Activated CD8-positive, alpha-beta T cell treated with anti-CD3 and anti-CD28 coated beads, Interleukin-2, amount 10 ng/mL, durations not matched to agents 7 days and 5 days (primary cell): Measurements from ENCODE around the gene SLC1A7. TPM values are rescaled to one million over a fixed set of nuclear protein-coding genes. Genes with fewer than 3 reads are reported as not detected.

ENCODE experiments used
- ATAC-seq: fragments of 150-1000 bp; cut with Tn5 transposase; one replicate; pipeline ENCODE4 v1.10.0; 2021; ENCODE audit warnings: moderate library complexity
- CTCF ChIA-PET: fragments of 350-600 bp; sonication (Branson Sonifier 250); formaldehyde crosslinking; loops from one replicate; lab custom pipeline; 2021; ENCODE audit warnings: antibody characterized with exemption; lab: Charles Lee
- POLR2A ChIA-PET: fragments of 350-600 bp; sonication (Branson Sonifier 250); formaldehyde crosslinking; loops from one replicate; lab custom pipeline; 2021; ENCODE audit warnings: antibody characterized with exemption; lab: Charles Lee
- DNase-seq: peaks from one replicate; pipeline ENCODE4 v3.0.0-alpha.2; 2020
- H3K27ac Mint-ChIP-seq: one replicate; pipeline ENCODE4 v1.8.0; 2021; ENCODE audit warnings: mild to moderate bottlenecking, mixed read lengths
- H3K27me3 Mint-ChIP-seq: one replicate; pipeline ENCODE4 v1.8.0; 2021; ENCODE audit warnings: low read depth, mixed read lengths
- H3K36me3 Mint-ChIP-seq: one replicate; pipeline ENCODE4 v1.8.0; 2021; ENCODE audit warnings: low read depth, mixed read lengths
- H3K4me1 Mint-ChIP-seq: one replicate; pipeline ENCODE4 v1.8.0; 2021; ENCODE audit warnings: low read depth, mixed read lengths
- H3K4me3 Mint-ChIP-seq: one replicate; pipeline ENCODE4 v1.8.0; 2021; ENCODE audit warnings: mild to moderate bottlenecking, mixed read lengths
- H3K9me3 Mint-ChIP-seq: one replicate; pipeline ENCODE4 v1.8.0; 2022; ENCODE audit warnings: mixed read lengths; ENCODE audit not compliant: insufficient read depth
- total RNA-seq, 2 experiments: library from RNA; stranded (reverse); gene quantifications; one replicate each; pipeline ENCODE4 v1.2.3, GENCODE V29; 2021

SLC1A7 gene
- total RNA-seq, 2 experiments from 2014 or later, result not detected

DNA sequence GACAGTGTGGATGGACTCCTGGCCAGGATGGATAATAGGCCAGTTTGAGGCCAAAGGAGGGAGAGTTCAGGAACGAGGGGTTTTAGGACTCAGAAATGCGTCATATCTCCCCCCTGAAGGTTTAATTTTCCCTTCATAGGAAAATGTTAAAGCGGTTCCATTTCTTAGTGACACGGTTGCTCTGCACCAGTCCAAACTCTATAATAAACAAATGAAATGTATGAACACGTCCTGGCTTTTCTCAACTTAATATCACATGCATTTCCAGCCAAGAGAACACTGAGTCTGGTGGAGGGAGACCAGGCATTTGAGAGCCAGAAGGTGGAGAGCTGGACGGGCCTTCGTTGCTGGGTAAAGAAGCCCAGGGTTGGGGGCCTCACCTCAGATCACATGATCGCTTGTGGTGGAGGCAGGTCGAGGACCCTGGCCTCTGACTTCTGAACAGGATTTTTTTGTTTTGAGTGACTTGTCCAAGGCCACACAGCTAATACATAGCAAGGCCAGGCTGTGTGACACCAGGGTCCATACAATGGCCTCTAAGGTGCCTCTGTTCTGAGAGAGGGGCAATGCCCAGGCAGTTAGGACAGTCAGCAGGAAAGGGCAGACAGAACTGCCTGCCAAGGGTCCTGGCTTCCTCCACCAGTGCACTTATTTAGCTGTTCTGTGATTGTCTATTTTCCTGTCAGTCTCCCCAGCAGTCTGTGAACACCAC, 11.4 kb downstream of the SLC1A7 start:
- peaks cover 8% of the 10 kb centered on the region for H3K4me1 Mint-ChIP-seq
- ChIA-PET CTCF (no interaction called here), POLR2A (no interaction called here)
- H3K9me3 Mint-ChIP-seq, result no peaks in the 10 kb centered on the region
- DNase-seq (no peak), ATAC-seq (no peak)
- H3K36me3 Mint-ChIP-seq, result no peaks in the 10 kb centered on the region
- no peak overlapping the region for H3K4me3 Mint-ChIP-seq
- no peaks in the 10 kb centered on the region for H3K27me3 Mint-ChIP-seq
- no peak overlapping the region for H3K27ac Mint-ChIP-seq

DNA sequence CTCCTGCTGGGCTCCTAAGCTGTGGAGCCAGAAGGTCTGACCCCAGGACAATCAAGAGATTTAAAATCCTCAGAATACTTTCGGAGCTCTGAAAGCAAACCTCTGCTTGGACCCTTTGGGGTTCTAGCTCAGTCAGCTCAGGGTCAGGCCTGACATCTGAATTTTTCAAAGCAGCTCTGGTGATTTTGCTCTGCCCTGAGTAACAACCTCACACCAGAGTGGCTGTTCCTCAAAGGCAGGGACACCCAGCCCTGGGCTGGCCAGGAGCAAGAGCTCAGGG, 11.9 kb downstream of the SLC1A7 start:
- CTCF ChIA-PET, result no interaction called here
- no peaks in the 10 kb centered on the region for H3K27me3 Mint-ChIP-seq
- ATAC-seq (no peak), DNase-seq (no peak)
- H3K4me3 Mint-ChIP-seq, result no peak overlapping the region
- POLR2A ChIA-PET, result no interaction called here
- no peaks in the 10 kb centered on the region for H3K9me3 Mint-ChIP-seq
- no peaks in the 10 kb centered on the region for H3K36me3 Mint-ChIP-seq
- peaks cover 8% of the 10 kb centered on the region for H3K4me1 Mint-ChIP-seq
- no peak overlapping the region for H3K27ac Mint-ChIP-seq

DNA sequence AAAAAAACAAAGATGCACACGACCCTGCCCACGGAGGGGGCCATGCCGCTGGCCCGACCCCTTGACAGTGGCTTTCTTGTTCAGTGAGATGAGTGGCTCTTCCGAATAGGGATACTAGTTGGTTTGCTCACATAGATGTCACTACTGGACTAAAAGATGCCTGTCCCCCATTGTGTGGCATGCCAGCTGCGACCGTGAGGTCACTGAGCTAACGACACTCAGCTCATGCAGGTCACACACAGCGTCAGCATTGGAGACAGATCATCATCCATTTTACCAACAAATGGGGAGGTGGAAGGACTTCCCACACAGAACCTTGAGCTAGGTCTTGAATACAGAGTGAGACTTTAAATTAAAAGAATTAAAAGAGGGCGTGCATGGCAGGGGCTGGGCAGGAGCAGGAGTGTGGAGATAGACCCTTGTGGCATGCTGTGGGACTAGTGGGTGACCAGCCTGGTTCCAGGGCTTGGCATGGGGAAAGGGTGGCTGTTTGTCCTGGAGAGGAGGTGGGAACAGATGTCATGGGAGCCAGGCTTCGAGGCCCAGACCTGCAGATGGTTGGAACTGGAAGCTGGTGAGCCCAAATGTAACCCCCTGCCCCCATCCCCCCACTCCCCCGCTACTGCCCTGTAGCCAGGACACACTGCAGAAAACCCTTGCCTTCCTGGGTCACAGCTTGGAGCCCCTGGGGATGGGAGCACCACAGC, 12.4 kb downstream of the SLC1A7 start:
- ATAC-seq (no peak), DNase-seq (no peak)
- ChIA-PET POLR2A (no interaction called here), CTCF (no interaction called here)
- Mint-ChIP-seq H3K27me3 (no peaks in the 10 kb centered on the region), H3K36me3 (no peaks in the 10 kb centered on the region), H3K4me1 (peaks cover 8% of the 10 kb centered on the region), H3K4me3 (no peak overlapping the region), H3K27ac (no peak overlapping the region), H3K9me3 (no peaks in the 10 kb centered on the region)

DNA sequence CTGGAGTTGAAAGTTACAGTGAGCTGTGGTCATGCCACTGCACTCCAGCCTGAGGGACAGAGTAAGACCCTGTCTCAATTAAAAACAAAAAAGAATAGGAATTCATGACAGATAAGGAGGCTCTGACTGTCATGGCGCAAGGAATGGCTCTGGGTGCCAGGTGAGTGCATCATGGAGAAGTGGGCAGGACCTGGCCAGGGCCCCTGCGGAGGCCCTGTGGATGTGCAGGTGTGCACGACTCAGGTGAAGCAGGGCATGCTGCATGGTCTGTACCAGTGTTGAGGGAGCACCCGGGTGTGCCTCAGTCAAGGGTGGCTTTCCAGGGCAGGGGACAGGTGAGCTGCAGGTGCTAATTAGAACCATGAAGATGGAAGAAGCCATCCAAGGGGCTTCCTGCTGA, 14.0 kb downstream of the SLC1A7 start:
- ATAC-seq, result no peak

DNA sequence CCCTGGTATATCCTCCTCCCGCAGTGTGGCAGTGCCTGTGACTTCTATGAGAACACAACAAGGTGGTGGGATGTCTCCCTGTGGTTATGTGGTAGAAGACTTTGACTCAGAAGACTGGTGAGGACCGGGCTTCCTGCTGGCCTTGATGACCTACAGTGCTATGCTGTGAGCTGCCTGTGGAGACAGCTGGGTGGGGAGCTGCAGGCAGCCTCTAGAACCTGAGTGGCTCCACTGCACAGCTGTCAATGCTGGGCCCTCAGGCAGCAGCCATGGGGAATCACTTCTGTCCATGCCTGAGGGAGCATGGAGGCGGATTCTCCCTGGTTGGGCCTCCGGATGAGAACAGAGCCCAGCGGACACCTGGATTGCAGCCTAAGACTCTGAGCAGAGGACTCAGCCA, 14.9 kb downstream of the SLC1A7 start:
- peak; percentile 31 for DNase-seq
- no peak overlapping the region for H3K4me3 Mint-ChIP-seq
- peak; percentile 57 for ATAC-seq
- CTCF ChIA-PET, result no interaction called here
- POLR2A ChIA-PET, result no interaction called here
- peaks cover 8% of the 10 kb centered on the region for H3K4me1 Mint-ChIP-seq
- H3K27ac Mint-ChIP-seq, result no peak overlapping the region
- no peaks in the 10 kb centered on the region for H3K36me3 Mint-ChIP-seq
- H3K27me3 Mint-ChIP-seq, result no peaks in the 10 kb centered on the region
- no peaks in the 10 kb centered on the region for H3K9me3 Mint-ChIP-seq

More for the DNA sequence above, 14.0 kb downstream of the SLC1A7 start:
- Mint-ChIP-seq H3K4me3 (no peak overlapping the region), H3K27me3 (no peaks in the 10 kb centered on the region), H3K36me3 (no peaks in the 10 kb centered on the region), H3K9me3 (no peaks in the 10 kb centered on the region), H3K4me1 (peaks cover 8% of the 10 kb centered on the region), H3K27ac (no peak overlapping the region)
- ChIA-PET CTCF (no interaction called here), POLR2A (no interaction called here)
- DNase-seq, result no peak

DNA sequence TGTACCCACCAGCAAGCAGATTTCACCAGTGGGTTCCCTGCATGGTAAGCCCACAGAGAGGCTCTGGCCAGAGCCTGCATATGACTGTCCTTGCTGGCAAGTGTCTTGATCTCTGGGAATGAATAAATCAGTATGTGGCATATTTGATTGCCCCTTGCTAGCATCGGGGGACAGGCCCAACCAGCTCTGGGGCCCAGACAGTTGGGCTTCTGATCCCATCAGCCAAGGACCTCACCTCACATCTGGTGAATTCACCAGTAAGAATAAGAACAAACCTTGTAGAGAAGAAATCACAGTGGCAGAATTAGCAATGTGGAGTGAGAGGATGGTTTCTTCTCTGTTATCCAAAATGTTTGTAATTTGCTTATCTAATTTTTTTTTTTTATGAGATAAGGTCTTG, 15.9 kb downstream of the SLC1A7 start:
- CTCF ChIA-PET, result no interaction called here
- no peak for DNase-seq
- Mint-ChIP-seq H3K27me3 (no peaks in the 10 kb centered on the region), H3K9me3 (no peaks in the 10 kb centered on the region), H3K27ac (no peak overlapping the region), H3K4me1 (peaks cover 8% of the 10 kb centered on the region), H3K4me3 (no peak overlapping the region), H3K36me3 (no peaks in the 10 kb centered on the region)
- no peak for ATAC-seq
- POLR2A ChIA-PET, result no interaction called here

DNA sequence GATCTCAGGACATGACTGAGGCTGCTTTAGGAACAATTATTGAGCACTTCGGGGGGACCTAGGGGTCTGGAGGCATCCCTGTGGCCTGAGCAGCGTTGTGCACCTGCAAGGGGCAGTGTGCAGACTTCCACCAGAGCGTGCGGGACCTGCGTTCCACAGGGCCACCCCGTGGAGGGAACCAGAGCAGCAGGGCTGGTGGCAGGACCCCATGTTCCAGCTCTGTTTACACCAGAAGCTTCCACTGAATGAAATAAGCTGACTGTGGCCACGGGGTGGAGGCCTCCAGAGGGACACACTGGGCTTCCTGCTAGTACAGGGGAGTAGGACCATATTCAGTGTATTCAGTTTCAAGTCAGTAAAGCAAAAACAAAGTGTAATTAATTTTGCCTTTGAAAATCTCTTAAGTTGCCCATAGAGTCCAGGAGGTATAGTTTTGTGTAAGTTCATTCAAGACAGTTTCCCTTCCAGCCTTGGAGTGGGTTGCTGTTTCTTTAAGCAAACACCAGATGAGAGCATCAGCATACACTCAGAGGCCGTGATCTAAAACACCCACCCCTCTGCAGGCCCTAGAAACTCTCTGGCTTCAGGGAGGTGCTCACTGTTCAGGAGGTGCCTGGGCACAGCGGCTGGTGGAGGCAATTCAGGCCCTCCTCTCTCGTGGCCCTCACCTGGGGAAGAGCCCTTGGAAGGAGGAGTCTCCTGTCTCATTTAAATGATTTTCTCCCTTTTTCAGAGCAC, 16.6 kb downstream of the SLC1A7 start:
- CTCF ChIA-PET, result no interaction called here
- ATAC-seq (no peak), DNase-seq (no peak)
- Mint-ChIP-seq H3K4me3 (no peak overlapping the region), H3K4me1 (peaks cover 8% of the 10 kb centered on the region), H3K27ac (no peak overlapping the region), H3K36me3 (no peaks in the 10 kb centered on the region), H3K9me3 (no peaks in the 10 kb centered on the region), H3K27me3 (no peaks in the 10 kb centered on the region)
- POLR2A ChIA-PET, result no interaction called here

DNA sequence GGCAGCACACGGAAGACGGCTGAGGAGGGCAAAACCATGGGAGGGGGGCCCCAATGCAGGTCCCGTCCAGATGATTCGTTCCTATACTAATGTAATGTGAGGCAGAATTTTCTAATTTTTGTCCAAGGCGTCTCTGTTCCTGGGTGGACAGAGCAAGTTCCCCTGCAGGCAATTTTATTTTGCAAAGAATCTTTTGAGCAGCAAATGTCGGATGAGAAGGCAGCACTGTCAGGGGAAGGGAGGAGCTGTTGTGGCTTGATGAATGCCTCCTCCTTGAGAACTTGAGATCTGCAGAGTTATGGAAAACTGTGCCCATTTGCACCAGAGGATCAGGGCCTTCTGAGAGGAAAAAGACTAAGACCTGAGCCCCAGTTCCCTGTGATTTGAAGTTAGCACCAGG, 17.3 kb downstream of the SLC1A7 start:
- Mint-ChIP-seq H3K4me1 (peaks cover 8% of the 10 kb centered on the region), H3K4me3 (no peak overlapping the region), H3K27me3 (no peaks in the 10 kb centered on the region), H3K36me3 (no peaks in the 10 kb centered on the region), H3K9me3 (no peaks in the 10 kb centered on the region), H3K27ac (no peak overlapping the region)
- ChIA-PET CTCF (no interaction called here), POLR2A (no interaction called here)
- no peak for ATAC-seq
- no peak for DNase-seq

DNA sequence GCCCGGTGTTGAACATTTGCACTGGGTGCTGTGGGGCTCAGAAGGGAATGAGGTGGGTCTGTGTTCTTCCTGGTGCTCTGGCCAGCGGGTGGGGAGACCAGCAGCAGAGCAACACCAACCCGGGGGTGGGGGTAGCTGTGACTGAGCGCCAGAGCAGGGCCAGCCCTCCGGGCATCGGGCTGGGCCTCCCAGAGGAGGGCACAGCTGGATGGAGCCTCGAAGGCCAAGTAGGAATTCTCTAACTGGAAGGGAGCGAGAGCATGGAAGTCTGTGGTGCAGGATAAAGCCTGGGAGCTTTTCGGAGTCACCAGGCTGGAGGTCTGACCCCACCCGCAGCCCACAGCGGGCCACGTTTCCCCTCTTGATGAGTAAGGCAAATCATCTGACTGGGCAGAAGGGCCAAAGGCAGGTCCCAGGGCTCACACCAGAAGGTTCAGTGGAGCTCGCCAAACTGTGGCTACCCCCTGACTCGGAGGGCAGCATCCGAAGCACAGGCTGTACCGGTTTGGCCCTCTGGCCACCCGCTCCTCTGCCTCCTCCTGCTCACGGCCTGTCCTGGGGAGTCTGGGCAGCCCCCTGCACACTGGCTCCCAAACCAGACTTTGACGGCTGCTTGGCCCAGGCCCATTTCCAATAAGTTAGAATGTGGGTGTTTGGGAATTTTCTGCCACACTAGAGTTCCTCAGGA, 18.8 kb downstream of the SLC1A7 start:
- ATAC-seq (no peak), DNase-seq (no peak)
- H3K9me3 Mint-ChIP-seq, result no peaks in the 10 kb centered on the region
- no peak overlapping the region for H3K4me3 Mint-ChIP-seq
- peaks cover 8% of the 10 kb centered on the region for H3K4me1 Mint-ChIP-seq
- CTCF ChIA-PET, result no interaction called here
- no peaks in the 10 kb centered on the region for H3K36me3 Mint-ChIP-seq
- POLR2A ChIA-PET, result no interaction called here
- H3K27me3 Mint-ChIP-seq, result no peaks in the 10 kb centered on the region
- no peak overlapping the region for H3K27ac Mint-ChIP-seq

DNA sequence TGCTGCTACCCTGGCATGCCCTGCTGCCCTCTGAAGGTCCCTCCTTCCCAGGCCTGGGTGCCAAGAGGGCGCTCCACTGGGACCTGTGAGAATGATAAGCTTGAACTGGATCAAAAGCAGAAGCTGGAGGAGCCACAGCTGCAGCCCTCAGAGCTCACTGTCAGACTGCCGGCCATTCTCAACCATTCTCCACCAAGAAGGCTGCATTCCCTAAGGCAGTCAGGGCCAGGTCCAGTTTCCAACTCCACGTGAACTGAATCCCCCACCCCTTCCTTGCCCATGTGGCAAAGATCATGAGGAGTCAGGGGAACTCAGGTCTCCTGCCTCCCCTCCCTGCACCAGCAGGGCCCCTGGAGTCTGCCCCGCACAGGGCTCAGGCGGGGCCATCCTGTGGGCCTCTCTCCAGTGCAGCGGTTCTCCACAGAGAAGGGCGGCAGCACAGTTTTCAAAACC, 19.5 kb downstream of the SLC1A7 start:
- CTCF ChIA-PET, result no interaction called here

DNA sequence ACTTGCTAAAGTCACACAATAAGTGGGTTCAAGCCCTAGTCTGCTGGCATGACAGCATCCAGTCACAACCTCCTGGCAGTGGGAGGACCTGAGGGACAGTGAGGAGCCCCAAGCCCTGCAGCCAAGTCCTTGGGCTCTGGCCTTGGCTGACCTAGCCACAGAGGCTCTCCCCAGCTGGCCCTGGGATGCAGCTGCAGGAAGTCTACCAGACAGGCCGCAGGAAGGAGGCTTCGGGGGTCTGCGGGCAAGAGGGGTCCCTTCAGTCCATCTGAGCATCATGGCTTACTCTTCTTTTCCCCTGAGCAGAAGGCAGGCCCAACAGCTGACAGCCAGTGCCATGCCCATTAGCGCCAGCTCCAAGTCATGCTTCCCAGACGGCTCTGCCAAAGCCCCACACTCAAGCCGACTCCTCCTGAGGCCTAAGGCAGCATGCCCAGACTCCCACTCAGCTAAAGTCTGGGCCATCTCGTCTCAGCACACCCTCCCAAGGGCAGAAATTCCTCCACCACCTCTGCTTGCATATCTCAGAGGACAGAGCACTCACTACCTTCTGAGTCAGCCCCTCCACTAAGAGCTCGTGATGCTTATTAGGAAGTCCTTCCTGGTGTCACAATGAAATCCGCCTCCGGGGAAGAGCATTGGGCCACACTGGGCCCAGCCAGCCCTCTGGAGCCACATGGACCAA, 20.1 kb downstream of the SLC1A7 start:
- H3K27me3 Mint-ChIP-seq, result no peaks in the 10 kb centered on the region
- H3K36me3 Mint-ChIP-seq, result no peaks in the 10 kb centered on the region
- H3K27ac Mint-ChIP-seq, result no peak overlapping the region
- ATAC-seq (no peak), DNase-seq (no peak)
- H3K4me1 Mint-ChIP-seq, result peaks cover 4% of the 10 kb centered on the region
- CTCF ChIA-PET, result interaction anchor here (1.2 kb wide), 1 partner anchor 10 kb away, joined by 3 read pairs; no protein-coding TSS in a partner anchor
- no peak overlapping the region for H3K4me3 Mint-ChIP-seq
- POLR2A ChIA-PET, result no interaction called here
- H3K9me3 Mint-ChIP-seq, result no peaks in the 10 kb centered on the region

More for the DNA sequence above, 19.5 kb downstream of the SLC1A7 start:
- no peaks in the 10 kb centered on the region for H3K27me3 Mint-ChIP-seq
- H3K9me3 Mint-ChIP-seq, result no peaks in the 10 kb centered on the region
- no peak for ATAC-seq
- peaks cover 8% of the 10 kb centered on the region for H3K4me1 Mint-ChIP-seq
- no peak overlapping the region for H3K4me3 Mint-ChIP-seq
- POLR2A ChIA-PET, result no interaction called here
- H3K27ac Mint-ChIP-seq, result no peak overlapping the region
- no peak for DNase-seq
- no peaks in the 10 kb centered on the region for H3K36me3 Mint-ChIP-seq
